T-helper 17 cell (primary cell): ENCODE results near the gene STARD5. TPM values are rescaled to one million over a fixed set of nuclear protein-coding genes. Genes with fewer than 3 reads are reported as not detected.

Experiments
- ATAC-seq: fragments of 150-1000 bp; cut with Tn5 transposase; 2 replicates; pipeline ENCODE4 v1.10.0; 2021; ENCODE audit warnings: mild to moderate bottlenecking, moderate library complexity
- DNase-seq, 3 donors: peaks; one replicate each; pipeline versions ENCODE4 v3.0.0 to v3.0.0-alpha.2; 2020 to 2021
- H3K9me3 ChIP-seq: one replicate; pipeline ENCODE4 v1.7.0; 2013; ENCODE audit warnings: low read length, mild to moderate bottlenecking; ENCODE audit not compliant: control insufficient read depth, poor library complexity, severe bottlenecking
- H3K27ac Mint-ChIP-seq: one replicate; pipeline ENCODE4 v1.8.0; 2022; ENCODE audit warnings: mild to moderate bottlenecking, moderate library complexity, mixed read lengths
- H3K27me3 Mint-ChIP-seq: one replicate; pipeline ENCODE4 v1.8.0; 2022; ENCODE audit warnings: mixed read lengths
- H3K36me3 Mint-ChIP-seq: one replicate; pipeline ENCODE4 v1.8.0; 2022; ENCODE audit warnings: low read depth, mixed read lengths
- H3K4me1 Mint-ChIP-seq: one replicate; pipeline ENCODE4 v1.8.0; 2022; ENCODE audit warnings: mild to moderate bottlenecking, mixed read lengths
- H3K4me3 Mint-ChIP-seq: one replicate; pipeline ENCODE4 v1.8.0; 2022; ENCODE audit warnings: mild to moderate bottlenecking, moderate library complexity, mixed read lengths
- total RNA-seq, 4 donors: library from RNA in 2 of 4; stranded (reverse) in 2 of 4; gene quantifications; one replicate each; pipeline ENCODE4 v1.2.3 and lab custom pipeline; 2022 to 2026

STARD5 gene
- total RNA-seq, 2 donors from 2014 or later: 4.3 to 4.6 TPM

- no peak overlapping the region for H3K4me3 Mint-ChIP-seq
- DNase-seq (no peak), ATAC-seq (peak; percentile 46)
- H3K9me3 ChIP-seq: no peaks in the 10 kb centered on the region
- H3K4me1 Mint-ChIP-seq: peaks cover 42% of the 10 kb centered on the region
- H3K27me3 Mint-ChIP-seq: no peaks in the 10 kb centered on the region
- peak overlapping the region; percentile 88 for H3K27ac Mint-ChIP-seq
- H3K36me3 Mint-ChIP-seq: peaks cover 4% of the 10 kb centered on the region
Observed at GRCh38 chr15:81315452-81316175, 8.3 kb downstream of the STARD5 start.

GRCh38 chr15:81314378-81314777 lies 9.6 kb downstream of the STARD5 start:
- peaks cover 4% of the 10 kb centered on the region for H3K36me3 Mint-ChIP-seq
- no peaks in the 10 kb centered on the region for H3K9me3 ChIP-seq
- H3K4me3 Mint-ChIP-seq: no peak overlapping the region
- H3K27ac Mint-ChIP-seq: peak overlapping the region; percentile 74
- no peaks in the 10 kb centered on the region for H3K27me3 Mint-ChIP-seq
- H3K4me1 Mint-ChIP-seq: peaks cover 48% of the 10 kb centered on the region
- no peak for ATAC-seq
- DNase-seq: no peak

- peak overlapping the region; percentile 85 for H3K27ac Mint-ChIP-seq
- H3K27me3 Mint-ChIP-seq: no peaks in the 10 kb centered on the region
- H3K9me3 ChIP-seq: no peaks in the 10 kb centered on the region
- peaks cover 2% of the 10 kb centered on the region for H3K36me3 Mint-ChIP-seq
- ATAC-seq: no peak
- H3K4me3 Mint-ChIP-seq: no peak overlapping the region
- peaks cover 53% of the 10 kb centered on the region for H3K4me1 Mint-ChIP-seq
- no peak for DNase-seq
Observed at GRCh38 chr15:81313686-81314085, 10.3 kb downstream of the STARD5 start.

DNA sequence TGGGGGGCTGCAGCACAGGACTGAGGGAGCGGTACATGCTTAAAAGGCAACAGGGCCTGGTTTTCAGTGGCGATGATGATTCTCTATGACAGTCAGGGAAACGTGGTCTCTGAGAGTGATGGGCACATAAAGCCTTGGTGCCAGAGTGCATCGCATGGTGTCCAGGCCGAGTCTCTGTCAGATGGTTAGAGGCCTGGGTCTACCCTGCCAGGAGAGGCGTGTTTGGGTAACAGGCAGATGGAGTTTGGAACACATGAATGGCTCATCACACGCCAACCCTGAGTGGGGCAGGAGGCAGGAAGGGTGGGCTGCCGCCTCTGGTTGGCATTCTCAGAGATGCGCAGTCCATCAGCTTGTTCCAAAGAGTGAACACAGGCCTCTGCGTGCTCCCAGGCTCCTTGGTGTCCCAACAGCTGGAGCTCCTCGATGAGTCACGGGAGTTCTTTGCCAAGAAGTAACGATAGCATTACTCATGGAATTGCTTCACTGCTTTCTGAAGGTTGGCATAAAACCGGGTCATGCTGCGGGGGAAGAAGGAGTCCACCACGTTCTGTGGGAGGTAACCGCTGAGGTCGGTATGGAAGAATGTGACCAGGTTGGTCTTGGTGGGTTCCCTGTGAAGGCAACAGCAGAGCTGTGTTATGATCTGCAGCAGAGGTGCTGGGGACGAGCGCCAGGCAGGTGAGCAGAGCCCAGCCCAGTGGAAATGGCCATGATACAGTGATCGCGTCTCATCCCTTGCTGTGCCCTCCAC lies 11.0 kb downstream of the STARD5 start:
- peak overlapping the region; percentile 85 for H3K27ac Mint-ChIP-seq
- peaks cover 51% of the 10 kb centered on the region for H3K4me1 Mint-ChIP-seq
- DNase-seq (no peak), ATAC-seq (no peak)
- H3K4me3 Mint-ChIP-seq: no peak overlapping the region
- H3K27me3 Mint-ChIP-seq: no peaks in the 10 kb centered on the region
- H3K36me3 Mint-ChIP-seq: no peaks in the 10 kb centered on the region
- no peaks in the 10 kb centered on the region for H3K9me3 ChIP-seq

DNA sequence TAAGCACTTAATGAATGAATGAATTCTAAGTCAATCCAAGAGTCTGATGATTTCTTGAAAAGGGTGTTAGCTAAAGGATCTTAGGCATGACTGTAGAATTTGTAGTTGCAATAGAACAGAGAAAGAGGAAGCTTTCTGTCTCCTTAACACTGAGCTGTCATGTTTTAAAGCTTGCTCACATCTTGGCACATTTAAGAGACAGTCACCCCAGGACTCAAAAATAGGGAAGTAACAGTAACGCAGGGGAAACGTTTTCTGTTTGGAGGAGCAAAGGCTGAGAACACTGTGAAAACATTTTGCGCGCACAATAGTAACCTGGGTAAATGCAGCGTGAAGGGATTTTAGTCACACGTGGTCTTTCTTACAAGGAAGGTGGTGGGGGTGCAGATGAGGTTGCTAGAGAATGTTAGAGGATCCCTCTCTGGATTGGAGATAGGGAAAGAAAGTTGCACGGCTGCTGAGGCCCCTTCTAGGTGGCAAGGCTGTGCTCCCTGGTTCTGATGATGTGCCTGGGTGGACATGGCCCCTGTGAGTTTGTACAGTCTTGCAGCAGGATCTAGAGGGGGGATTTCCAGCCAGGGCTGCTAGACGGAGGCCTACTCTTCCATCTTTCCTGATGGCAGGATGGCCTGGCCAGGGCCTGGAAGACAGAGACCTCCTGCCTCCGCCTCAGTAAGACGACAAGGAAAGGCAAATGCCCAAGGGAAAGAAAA lies 12.0 kb downstream of the STARD5 start:
- ATAC-seq: peak; percentile 66
- H3K9me3 ChIP-seq: no peaks in the 10 kb centered on the region
- DNase-seq: no peak
- H3K27ac Mint-ChIP-seq: peak overlapping the region; percentile 85
- no peaks in the 10 kb centered on the region for H3K36me3 Mint-ChIP-seq
- H3K4me1 Mint-ChIP-seq: peaks cover 51% of the 10 kb centered on the region
- H3K27me3 Mint-ChIP-seq: no peaks in the 10 kb centered on the region
- peak overlapping the region; percentile 19 for H3K4me3 Mint-ChIP-seq

GRCh38 chr15:81310480-81310879 lies 13.5 kb downstream of the STARD5 start:
- Mint-ChIP-seq H3K27me3 (no peaks in the 10 kb centered on the region), H3K36me3 (no peaks in the 10 kb centered on the region), H3K27ac (peak overlapping the region; percentile 85), H3K4me3 (no peak overlapping the region), H3K4me1 (peaks cover 53% of the 10 kb centered on the region)
- H3K9me3 ChIP-seq: no peaks in the 10 kb centered on the region
- DNase-seq (no peak), ATAC-seq (no peak)

DNA sequence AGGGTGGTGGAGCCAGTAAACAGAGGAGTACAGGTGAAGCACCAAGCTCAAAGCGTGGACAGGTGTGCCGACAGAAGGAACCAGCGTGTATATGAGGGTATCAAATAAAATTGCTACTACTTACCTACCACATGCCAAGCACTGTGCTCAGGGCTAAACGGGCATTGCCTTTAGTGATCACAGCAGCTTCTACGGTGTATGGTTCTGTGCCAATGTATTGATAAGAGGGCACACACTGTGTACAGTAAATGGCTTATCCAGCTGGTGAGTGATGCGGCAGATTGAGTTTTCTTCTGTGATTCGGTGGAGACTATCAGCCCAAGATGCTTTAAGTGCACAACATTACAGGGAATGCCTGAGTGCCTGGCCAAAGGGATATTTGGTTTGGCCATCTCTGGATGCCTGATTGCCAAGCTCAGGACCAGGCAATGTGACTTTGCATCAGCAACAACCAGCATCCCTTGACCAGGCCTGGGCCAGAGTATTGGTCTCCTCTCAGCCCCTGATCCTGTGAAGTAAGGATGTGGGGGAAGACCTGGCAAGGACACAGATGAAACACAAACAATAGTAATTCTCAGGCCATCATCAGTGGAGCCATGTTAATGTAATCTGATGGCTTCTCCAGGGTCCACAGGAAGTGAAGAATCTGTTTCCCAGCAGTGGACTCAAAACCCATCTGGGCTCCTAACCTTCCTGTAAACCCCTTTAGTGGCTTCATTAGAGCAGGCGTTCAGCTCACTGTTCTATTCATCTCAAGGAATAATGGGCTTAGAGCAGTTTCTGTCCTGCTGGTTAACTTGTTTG lies 14.1 kb downstream of the STARD5 start:
- Mint-ChIP-seq H3K4me3 (peak overlapping the region; percentile 6), H3K36me3 (no peaks in the 10 kb centered on the region), H3K27me3 (no peaks in the 10 kb centered on the region), H3K4me1 (peaks cover 48% of the 10 kb centered on the region), H3K27ac (peak overlapping the region; percentile 85)
- no peak for ATAC-seq
- DNase-seq: no peak
- no peaks in the 10 kb centered on the region for H3K9me3 ChIP-seq

GRCh38 chr15:81308260-81308659 lies 15.7 kb downstream of the STARD5 start:
- H3K4me3 Mint-ChIP-seq: no peak overlapping the region
- DNase-seq (no peak), ATAC-seq (no peak)
- H3K4me1 Mint-ChIP-seq: peaks cover 60% of the 10 kb centered on the region
- H3K27me3 Mint-ChIP-seq: no peaks in the 10 kb centered on the region
- H3K9me3 ChIP-seq: no peaks in the 10 kb centered on the region
- H3K27ac Mint-ChIP-seq: peak overlapping the region; percentile 85
- H3K36me3 Mint-ChIP-seq: peaks cover 2% of the 10 kb centered on the region

DNA sequence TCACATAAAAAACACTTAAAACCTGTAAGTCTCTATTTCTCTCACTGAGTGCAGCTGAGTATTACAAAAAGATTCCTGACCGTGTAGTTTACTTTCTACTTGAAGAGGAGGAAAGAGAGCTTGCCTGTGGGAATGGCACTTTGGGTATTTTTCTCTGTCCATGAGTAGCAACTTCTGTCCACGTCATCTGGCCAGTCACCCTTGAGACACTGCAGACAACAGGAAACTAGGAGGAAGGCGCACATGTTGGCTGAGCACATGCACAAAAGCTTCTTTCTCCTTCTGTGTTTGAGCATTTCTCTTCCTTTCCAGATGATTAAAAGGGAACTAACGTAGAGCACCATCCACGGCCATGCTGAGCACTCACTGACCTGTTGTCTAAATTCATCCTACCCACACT lies 19.7 kb downstream of the STARD5 start:
- peaks cover 59% of the 10 kb centered on the region for H3K4me1 Mint-ChIP-seq
- DNase-seq (no peak), ATAC-seq (peak; percentile 21)
- peaks cover 19% of the 10 kb centered on the region for H3K36me3 Mint-ChIP-seq
- no peaks in the 10 kb centered on the region for H3K27me3 Mint-ChIP-seq
- peak overlapping the region; percentile 83 for H3K27ac Mint-ChIP-seq
- peak overlapping the region; percentile 100 for H3K4me3 Mint-ChIP-seq
- H3K9me3 ChIP-seq: no peaks in the 10 kb centered on the region

DNA sequence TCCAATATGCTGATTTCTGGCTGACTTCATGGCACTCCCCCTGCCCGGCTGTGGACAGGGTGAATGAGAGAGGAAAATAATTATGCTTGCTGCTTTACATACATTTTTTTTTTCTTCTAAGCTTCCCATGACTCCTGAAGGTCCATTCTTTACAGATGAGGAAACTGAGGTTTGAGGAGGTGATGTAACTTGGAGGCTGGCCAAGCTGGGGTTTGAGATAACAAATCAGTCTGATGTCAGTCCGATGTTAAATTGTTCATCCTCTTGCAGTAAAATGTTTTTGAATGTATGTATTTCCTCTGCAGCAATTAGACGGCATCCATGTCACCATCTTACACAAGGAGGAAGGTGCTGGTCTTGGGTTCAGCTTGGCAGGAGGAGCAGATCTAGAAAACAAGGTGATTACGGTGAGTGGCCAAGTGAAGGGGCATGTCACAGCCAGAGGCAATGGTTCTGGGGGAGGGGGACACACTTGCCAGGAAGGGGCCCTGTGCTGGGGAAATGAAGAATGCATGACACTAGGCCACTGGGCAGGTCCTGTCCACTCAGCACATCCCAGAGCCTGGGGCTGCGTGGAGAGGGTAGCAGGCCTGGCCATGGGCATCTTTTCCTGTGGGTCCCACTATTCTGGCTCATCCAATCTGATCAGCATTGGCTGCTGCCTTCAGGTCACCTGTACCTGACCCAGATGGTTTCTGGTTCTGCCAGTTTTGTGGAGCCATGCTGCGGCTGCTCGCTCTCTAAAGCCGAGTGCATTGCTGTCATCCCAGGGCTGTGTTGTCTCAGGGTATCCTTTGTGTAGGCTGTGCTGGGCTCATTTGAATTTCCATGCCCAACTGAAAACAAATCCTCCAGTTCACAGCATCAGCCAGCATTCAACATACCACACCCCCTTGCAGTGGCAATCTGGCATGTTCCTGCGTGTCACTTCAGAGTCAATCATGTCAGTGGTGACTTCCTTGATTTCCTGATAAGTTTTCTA lies 20.4 kb downstream of the STARD5 start:
- Mint-ChIP-seq H3K4me1 (peaks cover 56% of the 10 kb centered on the region), H3K36me3 (peaks cover 19% of the 10 kb centered on the region), H3K27ac (peak overlapping the region; percentile 83), H3K27me3 (no peaks in the 10 kb centered on the region), H3K4me3 (peak overlapping the region; percentile 100)
- H3K9me3 ChIP-seq: no peaks in the 10 kb centered on the region
- DNase-seq: no peak
- ATAC-seq: peak; percentile 71

GRCh38 chr15:81302701-81303109 lies 21.2 kb downstream of the STARD5 start:
- Mint-ChIP-seq H3K4me3 (peak overlapping the region; percentile 100), H3K27ac (peak overlapping the region; percentile 83), H3K4me1 (peaks cover 59% of the 10 kb centered on the region), H3K36me3 (peaks cover 19% of the 10 kb centered on the region), H3K27me3 (no peaks in the 10 kb centered on the region)
- H3K9me3 ChIP-seq: no peaks in the 10 kb centered on the region
- no peak for DNase-seq
- peak; percentile 49 for ATAC-seq
